Fibroblast of lung (primary cell): ENCODE measurements around the gene PDE8B. TPM values are rescaled to one million over a fixed set of nuclear protein-coding genes. Genes with fewer than 3 reads are reported as not detected.

ENCODE experiments used
- DNase-seq, 2 donors: peaks; one replicate each; pipeline versions ENCODE4 v3.0.0 to v3.0.0-alpha.2; 2010; ENCODE audit warnings: low read depth in 2 of 2
- H2AFZ ChIP-seq: 2 replicates; pipeline ENCODE4 v1.5.1; 2012; ENCODE audit warnings: low read length, control low read depth, inconsistent platforms
- H3K27ac ChIP-seq: 2 replicates; pipeline ENCODE4 v1.5.1; 2011; ENCODE audit warnings: low read length, control low read depth; ENCODE audit not compliant: insufficient read depth
- H3K27me3 ChIP-seq: 2 replicates; pipeline ENCODE4 v1.5.1; 2011; ENCODE audit warnings: mild to moderate bottlenecking, low read length; ENCODE audit not compliant: control insufficient read depth, insufficient read depth
- H3K36me3 ChIP-seq: 2 replicates; pipeline ENCODE4 v1.5.1; 2011; ENCODE audit warnings: low read length; ENCODE audit not compliant: control insufficient read depth, insufficient read depth
- H3K4me1 ChIP-seq: 2 replicates; pipeline ENCODE4 v1.5.1; 2011; ENCODE audit warnings: low read length; ENCODE audit not compliant: control insufficient read depth, insufficient read depth; ENCODE audit errors: extremely low read depth
- H3K4me2 ChIP-seq: 2 replicates; pipeline ENCODE4 v1.5.1; 2011; ENCODE audit warnings: low read length, control low read depth; ENCODE audit not compliant: insufficient read depth; ENCODE audit errors: extremely low read depth
- H3K4me3 ChIP-seq, 4 experiments: fragments of 200-600 bp in 1 of 4; sonication (generic) in 1 of 4; replicated peaks in 1 of 4; 2 replicates each; pipeline ENCODE4 v1.5.1; 2011 to 2016; ENCODE audit warnings: low read length in 4 of 4, low read depth in 3 of 4, mild to moderate bottlenecking in 3 of 4, control low read depth in 2 of 4, inconsistent platforms in 1 of 4, mixed read lengths in 1 of 4; ENCODE audit not compliant: insufficient read depth in 1 of 4; ENCODE audit errors: control extremely low read depth in 1 of 4
- H3K79me2 ChIP-seq: 2 replicates; pipeline ENCODE4 v1.5.1; 2012; ENCODE audit warnings: mild to moderate bottlenecking, low read length, inconsistent platforms; ENCODE audit not compliant: control insufficient read depth, insufficient read depth
- H3K9ac ChIP-seq: 2 replicates; pipeline ENCODE4 v1.5.1; 2011; ENCODE audit warnings: mild to moderate bottlenecking, low read length, control low read depth; ENCODE audit not compliant: insufficient read depth
- H3K9me3 ChIP-seq: 2 replicates; pipeline ENCODE4 v1.5.1; 2012; ENCODE audit warnings: low read depth, low read length; ENCODE audit not compliant: control insufficient read depth, insufficient read depth
- H4K20me1 ChIP-seq: 2 replicates; pipeline ENCODE4 v1.5.1; 2011; ENCODE audit warnings: low read length; ENCODE audit not compliant: control insufficient read depth, insufficient read depth; ENCODE audit errors: extremely low read depth
- EZH2 ChIP-seq: IDR thresholded peaks from 2 replicates; pipeline ENCODE4 v1.5.1; 2012; ENCODE audit warnings: low read length, control low read depth, mild to moderate bottlenecking; ENCODE audit errors: missing control alignments
- polyA plus RNA-seq, 2 donors: library from polyadenylated mRNA; depleted of rRNA in 1 of 2; stranded (reverse) in 1 of 2; unstranded in 1 of 2; fragments of >200 nt; gene quantifications; 2 replicates each; pipeline ENCODE4 v1.2.1, GENCODE V29; 2011 to 2012; ENCODE audit warnings: missing spikeins in 1 of 2
- total RNA-seq: library from RNA; depleted of rRNA; stranded (reverse); fragments of >200 nt; gene quantifications from 2 replicates; pipeline ENCODE4 v1.2.1, GENCODE V29; 2014
- TF ChIP-seq, protein P1 (sequence below), 2 donors: IDR thresholded peaks in 1 of 2; conservative IDR thresholded peaks in 1 of 2; 1 replicate in 1 of 2; 2 replicates in 1 of 2; pipeline ENCODE4 v1.5.1; 2011 to 2012; ENCODE audit warnings: low read length in 2 of 2, control low read depth in 1 of 2, inconsistent platforms in 1 of 2, low read depth in 1 of 2, mild to moderate bottlenecking in 1 of 2

PDE8B gene
- total and polyA plus RNA-seq, 2 donors (not counting 1 experiment from before 2014, with no cell fraction given), result 0.17 to 0.18 TPM

DNA sequence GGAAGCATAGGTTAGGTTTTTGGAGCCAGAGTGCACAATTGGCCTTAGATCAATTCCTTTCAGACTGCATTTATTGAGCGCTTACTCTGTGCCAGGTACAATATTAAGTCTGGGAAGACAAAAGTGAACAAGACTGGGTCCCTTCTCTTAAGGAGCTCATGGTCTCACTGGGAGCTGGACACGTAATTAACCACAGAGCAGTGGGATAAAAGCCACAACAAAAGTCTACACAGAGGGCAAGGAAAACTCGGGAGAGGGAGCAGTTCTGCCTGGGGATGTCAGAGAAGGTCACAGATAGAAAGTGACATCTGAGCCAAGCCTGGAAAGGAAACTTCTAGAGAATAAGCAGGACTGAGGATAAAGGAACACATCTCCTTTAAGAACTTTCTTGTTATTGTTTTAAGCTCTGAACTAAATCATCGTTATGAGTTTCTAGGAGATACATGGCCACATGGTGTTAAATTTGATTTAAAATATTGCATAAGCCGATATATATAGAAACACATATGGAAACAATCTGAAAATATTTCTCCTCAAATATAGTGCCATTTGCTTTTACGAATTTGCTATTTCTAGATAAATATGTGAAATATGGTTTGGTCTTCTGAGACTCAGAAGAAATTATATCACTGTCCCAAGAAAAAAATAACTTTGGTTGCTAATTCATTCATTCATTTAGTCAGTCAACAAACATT is 40.1 kb upstream of the PDE8B start:
- Histone ChIP-seq H3K36me3 (no peaks in the 10 kb centered on the region), H3K4me3 (no peak overlapping the region), H3K79me2 (no peaks in the 10 kb centered on the region), H3K27me3 (peaks cover 6% of the 10 kb centered on the region), H4K20me1 (no peaks in the 10 kb centered on the region), H3K4me2 (no peak overlapping the region), H3K27ac (no peak overlapping the region), H2AFZ (no peak overlapping the region), H3K9me3 (no peaks in the 10 kb centered on the region), H3K9ac (no peak overlapping the region), H3K4me1 (peaks cover 11% of the 10 kb centered on the region)
- DNase-seq, result no peak
- TF ChIP-seq, protein P1, sequence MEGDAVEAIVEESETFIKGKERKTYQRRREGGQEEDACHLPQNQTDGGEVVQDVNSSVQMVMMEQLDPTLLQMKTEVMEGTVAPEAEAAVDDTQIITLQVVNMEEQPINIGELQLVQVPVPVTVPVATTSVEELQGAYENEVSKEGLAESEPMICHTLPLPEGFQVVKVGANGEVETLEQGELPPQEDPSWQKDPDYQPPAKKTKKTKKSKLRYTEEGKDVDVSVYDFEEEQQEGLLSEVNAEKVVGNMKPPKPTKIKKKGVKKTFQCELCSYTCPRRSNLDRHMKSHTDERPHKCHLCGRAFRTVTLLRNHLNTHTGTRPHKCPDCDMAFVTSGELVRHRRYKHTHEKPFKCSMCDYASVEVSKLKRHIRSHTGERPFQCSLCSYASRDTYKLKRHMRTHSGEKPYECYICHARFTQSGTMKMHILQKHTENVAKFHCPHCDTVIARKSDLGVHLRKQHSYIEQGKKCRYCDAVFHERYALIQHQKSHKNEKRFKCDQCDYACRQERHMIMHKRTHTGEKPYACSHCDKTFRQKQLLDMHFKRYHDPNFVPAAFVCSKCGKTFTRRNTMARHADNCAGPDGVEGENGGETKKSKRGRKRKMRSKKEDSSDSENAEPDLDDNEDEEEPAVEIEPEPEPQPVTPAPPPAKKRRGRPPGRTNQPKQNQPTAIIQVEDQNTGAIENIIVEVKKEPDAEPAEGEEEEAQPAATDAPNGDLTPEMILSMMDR (conservative IDR thresholded peaks at IDR 0.05 in 1 of 2, IDR thresholded peaks at IDR 0.05 in 1 of 2; ENCODE audit: low read depth in 1 of 2, low read length in 2 of 2), result no peak
- no peak for TF ChIP-seq EZH2

DNA sequence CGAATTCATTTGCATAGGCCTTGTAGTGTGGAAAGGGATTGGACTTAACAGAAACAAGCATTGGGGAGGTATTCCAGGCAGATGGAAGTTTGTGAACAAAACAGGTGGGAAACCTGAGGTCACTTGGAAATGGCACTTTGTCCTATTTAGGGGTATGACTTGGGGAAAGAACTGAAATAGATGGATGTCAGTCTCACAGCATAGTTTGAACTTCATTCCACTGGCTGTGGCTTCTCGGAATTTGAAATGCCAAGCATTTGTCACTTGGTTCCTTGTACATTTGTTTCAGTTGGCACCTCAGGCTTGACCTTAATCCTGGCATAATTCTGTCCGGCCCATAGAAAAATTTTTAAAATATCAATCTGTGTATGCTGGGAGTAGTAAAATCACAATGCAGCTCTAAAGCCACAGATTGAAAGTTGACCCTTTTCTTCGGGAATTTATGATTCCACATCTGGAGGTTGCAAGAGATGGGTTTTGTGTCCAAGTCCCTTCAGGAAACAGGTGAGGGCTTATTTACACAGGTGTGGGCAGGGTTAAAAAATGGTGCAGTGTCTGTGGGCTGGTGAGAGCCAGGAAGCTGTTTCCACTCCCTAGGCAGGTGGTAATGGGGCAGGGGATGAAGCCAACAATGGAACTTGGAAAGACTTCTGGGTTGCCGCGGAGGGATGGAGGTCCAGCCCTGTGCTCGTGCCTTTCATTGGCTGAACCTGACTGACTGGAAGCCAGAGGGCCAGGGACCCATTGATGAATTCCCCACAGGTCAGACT is 39.2 kb upstream of the PDE8B start:
- Histone ChIP-seq H3K9me3 (no peaks in the 10 kb centered on the region), H2AFZ (no peak overlapping the region), H3K4me2 (no peak overlapping the region), H3K27ac (no peak overlapping the region), H4K20me1 (no peaks in the 10 kb centered on the region), H3K36me3 (no peaks in the 10 kb centered on the region), H3K4me3 (no peak overlapping the region), H3K27me3 (peaks cover 9% of the 10 kb centered on the region), H3K9ac (no peak overlapping the region), H3K79me2 (no peaks in the 10 kb centered on the region), H3K4me1 (peaks cover 11% of the 10 kb centered on the region)
- DNase-seq, result no peak
- TF ChIP-seq EZH2, result no peak
- TF ChIP-seq, protein P1 (conservative IDR thresholded peaks at IDR 0.05 in 1 of 2, IDR thresholded peaks at IDR 0.05 in 1 of 2; ENCODE audit: low read depth in 1 of 2, low read length in 2 of 2), result no peak

DNA sequence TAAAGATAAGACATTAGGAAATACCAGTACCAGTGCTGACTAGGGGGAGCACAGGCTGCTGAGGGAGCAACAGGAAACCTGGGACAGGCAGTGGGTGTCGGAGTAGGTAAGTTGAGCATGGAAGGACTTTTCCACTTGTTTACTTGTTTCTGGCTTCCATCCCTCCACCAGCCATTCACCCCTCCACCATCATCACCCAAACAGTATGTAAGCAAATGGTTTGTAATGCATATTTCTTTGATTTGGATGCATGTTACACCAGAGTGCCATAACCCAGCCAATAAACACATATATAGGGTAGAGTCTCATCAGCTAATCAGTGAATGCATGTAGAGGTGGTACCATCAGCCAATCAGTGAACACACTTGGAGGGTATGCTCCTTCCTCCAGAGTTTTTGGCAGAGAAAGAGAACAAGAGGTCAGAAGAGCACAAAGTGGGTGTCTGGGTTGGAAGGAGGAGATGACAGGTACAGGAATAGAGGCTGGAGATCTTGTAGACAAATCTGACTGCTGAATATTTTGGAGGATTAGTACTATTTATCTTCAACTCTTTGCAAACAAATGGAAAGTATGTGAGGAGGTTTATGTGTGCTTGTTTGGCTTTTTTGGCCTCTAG is 37.7 kb upstream of the PDE8B start:
- Histone ChIP-seq H3K79me2 (no peaks in the 10 kb centered on the region), H3K4me3 (no peak overlapping the region), H3K27me3 (peaks cover 11% of the 10 kb centered on the region), H3K9me3 (no peaks in the 10 kb centered on the region), H3K4me1 (peaks cover 8% of the 10 kb centered on the region), H3K4me2 (no peak overlapping the region), H2AFZ (no peak overlapping the region), H3K27ac (no peak overlapping the region), H3K9ac (no peak overlapping the region), H4K20me1 (no peaks in the 10 kb centered on the region), H3K36me3 (no peaks in the 10 kb centered on the region)
- DNase-seq, result peak in 1 of 2 donors; percentile 77
- TF ChIP-seq, protein P1 (conservative IDR thresholded peaks at IDR 0.05 in 1 of 2, IDR thresholded peaks at IDR 0.05 in 1 of 2; ENCODE audit: low read depth in 1 of 2, low read length in 2 of 2), result no peak
- TF ChIP-seq EZH2, result no peak
